Skeletal muscle tissue (tissue), 4 donors: ENCODE data around the gene ADRB1. TPM values are rescaled to one million over a fixed set of nuclear protein-coding genes. Genes with fewer than 3 reads are reported as not detected.

Experiments used
- H3K27ac ChIP-seq: one replicate; pipeline ENCODE4 v1.7.0; 2013; ENCODE audit warnings: mild to moderate bottlenecking, low read depth, low read length, inconsistent platforms
- H3K27me3 ChIP-seq, 3 donors: one replicate each; pipeline ENCODE4 v1.7.0; 2013; ENCODE audit warnings: low read length in 3 of 3; ENCODE audit not compliant: control insufficient read depth in 3 of 3, insufficient read depth in 3 of 3
- H3K36me3 ChIP-seq, 3 donors: one replicate each; pipeline ENCODE4 v1.7.0; 2013; ENCODE audit warnings: low read length in 3 of 3; ENCODE audit not compliant: control insufficient read depth in 3 of 3, insufficient read depth in 3 of 3
- H3K4me1 ChIP-seq, 3 donors: one replicate each; pipeline ENCODE4 v1.7.0; 2013; ENCODE audit warnings: low read length in 3 of 3, mild to moderate bottlenecking in 3 of 3; ENCODE audit not compliant: control insufficient read depth in 3 of 3, insufficient read depth in 3 of 3
- H3K4me3 ChIP-seq, 3 donors: one replicate each; pipeline ENCODE4 v1.7.0; 2013; ENCODE audit warnings: low read length in 3 of 3
- H3K9ac ChIP-seq, 3 donors: one replicate each; pipeline ENCODE4 v1.7.0; 2013; ENCODE audit warnings: low read length in 3 of 3, mild to moderate bottlenecking in 3 of 3, moderate library complexity in 2 of 3, low read depth in 1 of 3
- H3K9me3 ChIP-seq, 3 donors: one replicate each; pipeline ENCODE4 v1.7.0; 2013; ENCODE audit warnings: low read length in 3 of 3; ENCODE audit not compliant: control insufficient read depth in 3 of 3
- total RNA-seq: library from RNA; depleted of rRNA; stranded (reverse); fragments of >200 nt; gene quantifications from one replicate; pipeline ENCODE4 v1.2.3, GENCODE V29; 2014
- donor health status: Osteomylitis.

Gene ADRB1
- total RNA-seq, 1 donor from 2014 or later, result 0.52 TPM

DNA sequence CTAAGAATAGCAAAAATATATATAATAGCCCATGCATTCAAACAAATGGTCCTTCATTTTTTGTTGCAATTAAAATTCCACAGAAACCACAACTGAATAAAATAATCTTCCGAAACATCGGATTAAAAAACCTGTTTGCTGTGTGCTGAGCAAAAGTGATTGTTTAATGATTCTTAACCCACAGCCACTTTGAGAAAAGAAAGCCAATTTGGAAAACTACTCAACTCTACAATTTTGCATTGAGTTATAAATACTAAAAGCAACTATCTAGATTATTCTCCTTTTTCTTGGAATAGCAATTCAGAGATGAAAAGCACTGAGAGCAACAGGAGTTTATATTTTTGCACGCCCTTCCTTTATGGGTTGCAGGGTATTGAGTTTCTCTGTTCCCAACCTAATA, 8.0 kb downstream of the ADRB1 start:
- Histone ChIP-seq H3K4me3 (no peak overlapping the region), H3K9me3 (no peaks in the 10 kb centered on the region), H3K27ac (no peak overlapping the region), H3K36me3 (no peaks in the 10 kb centered on the region), H3K9ac (no peak overlapping the region), H3K27me3 (peaks cover 0 to 11% (median 6%) of the 10 kb centered on the region in 3 donors), H3K4me1 (no peaks in the 10 kb centered on the region)

GRCh38 chr10:114052255-114052654, 8.6 kb downstream of the ADRB1 start:
- Histone ChIP-seq H3K27me3 (peaks cover 0 to 11% (median 4%) of the 10 kb centered on the region in 3 donors), H3K4me1 (no peaks in the 10 kb centered on the region), H3K4me3 (no peak overlapping the region), H3K27ac (no peak overlapping the region), H3K36me3 (no peaks in the 10 kb centered on the region), H3K9me3 (no peaks in the 10 kb centered on the region), H3K9ac (no peak overlapping the region)

- Histone ChIP-seq H3K4me3 (no peak overlapping the region), H3K36me3 (no peaks in the 10 kb centered on the region), H3K27me3 (peaks cover 0 to 6% (median 4%) of the 10 kb centered on the region in 3 donors), H3K27ac (no peak overlapping the region), H3K9me3 (no peaks in the 10 kb centered on the region), H3K9ac (no peak overlapping the region), H3K4me1 (peaks cover 0 to 3% (median 0%) of the 10 kb centered on the region in 3 donors)
These were observed 10.3 kb downstream of the ADRB1 start for GRCh38 chr10:114053946-114054345.

DNA sequence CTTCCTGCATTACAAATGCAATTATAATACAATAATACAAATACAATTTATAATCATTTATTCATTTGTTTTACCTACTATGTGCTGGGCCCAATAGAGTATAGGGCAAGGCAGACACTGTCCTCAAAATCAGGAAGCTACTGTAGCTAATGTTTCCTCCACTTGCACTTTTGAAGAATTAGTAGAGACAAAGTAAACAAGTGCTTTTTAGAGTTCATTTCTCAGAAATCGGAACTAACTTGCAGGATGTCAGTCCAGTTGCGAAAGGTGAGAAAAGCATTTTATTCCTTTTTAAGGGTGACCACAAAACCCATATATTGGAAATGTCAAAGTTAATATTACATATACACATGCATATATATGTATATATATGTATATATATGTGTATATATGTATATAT, 14.2 kb downstream of the ADRB1 start:
- peaks cover 0 to 3% (median 0%) of the 10 kb centered on the region in 3 donors for H3K4me1 ChIP-seq
- no peak overlapping the region for H3K27ac ChIP-seq
- no peak overlapping the region for H3K9ac ChIP-seq

GRCh38 chr10:114058297-114058696, 14.6 kb downstream of the ADRB1 start:
- no peaks in the 10 kb centered on the region for H3K36me3 ChIP-seq
- no peaks in the 10 kb centered on the region for H3K9me3 ChIP-seq
- H3K27ac ChIP-seq, result no peak overlapping the region
- H3K9ac ChIP-seq, result no peak overlapping the region
- no peaks in the 10 kb centered on the region for H3K27me3 ChIP-seq
- no peak overlapping the region for H3K4me3 ChIP-seq
- H3K4me1 ChIP-seq, result peaks cover 0 to 3% (median 0%) of the 10 kb centered on the region in 3 donors

More for the DNA sequence above, 14.2 kb downstream of the ADRB1 start:
- H3K27me3 ChIP-seq, result no peaks in the 10 kb centered on the region
- H3K4me3 ChIP-seq, result no peak overlapping the region
- no peaks in the 10 kb centered on the region for H3K36me3 ChIP-seq
- H3K9me3 ChIP-seq, result no peaks in the 10 kb centered on the region

DNA sequence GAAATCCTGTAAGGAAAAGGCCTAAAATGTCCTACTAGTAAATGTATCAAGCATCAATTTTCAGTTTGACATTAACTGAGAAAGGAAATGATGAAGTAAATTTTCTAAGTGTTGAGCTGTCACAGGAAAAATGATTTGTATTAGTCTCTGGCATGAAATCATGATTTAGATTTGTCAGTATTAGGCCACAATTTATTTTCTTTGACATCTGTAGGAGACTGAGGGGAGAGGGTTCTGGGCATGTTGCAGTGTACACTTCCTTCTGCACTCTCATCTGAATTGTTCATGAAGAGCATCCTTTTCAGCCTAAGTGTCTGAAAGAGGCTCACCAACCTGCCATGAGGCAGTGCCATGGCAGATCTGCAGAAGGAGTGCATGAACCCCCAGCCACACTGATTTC, 15.9 kb downstream of the ADRB1 start:
- peaks cover 0 to 11% (median under 1%) of the 10 kb centered on the region in 3 donors for H3K4me1 ChIP-seq
- no peak overlapping the region for H3K4me3 ChIP-seq
- H3K36me3 ChIP-seq, result no peaks in the 10 kb centered on the region
- H3K9ac ChIP-seq, result no peak overlapping the region
- H3K27me3 ChIP-seq, result no peaks in the 10 kb centered on the region
- no peak overlapping the region for H3K27ac ChIP-seq
- no peaks in the 10 kb centered on the region for H3K9me3 ChIP-seq

DNA sequence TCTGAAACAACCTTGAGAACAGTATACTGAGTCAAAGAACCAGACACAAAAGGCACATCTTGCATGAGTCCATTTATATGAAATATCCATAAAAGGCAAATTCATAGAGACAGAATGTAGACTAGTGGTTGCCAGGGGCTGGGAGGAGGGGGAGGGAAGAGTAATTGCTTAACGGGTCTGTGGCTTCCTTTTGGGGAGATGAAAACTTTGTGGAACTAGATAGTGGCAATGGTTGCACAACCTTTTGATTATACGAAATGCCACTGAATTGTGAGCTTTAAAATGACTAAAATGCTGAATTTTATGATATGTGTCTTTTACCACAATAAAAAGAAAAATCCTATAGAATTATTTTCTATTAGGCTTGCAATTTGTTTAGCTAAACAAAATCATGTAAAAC, 16.8 kb downstream of the ADRB1 start:
- H3K27me3 ChIP-seq, result no peaks in the 10 kb centered on the region
- no peak overlapping the region for H3K27ac ChIP-seq
- no peak overlapping the region for H3K4me3 ChIP-seq
- no peaks in the 10 kb centered on the region for H3K9me3 ChIP-seq
- no peaks in the 10 kb centered on the region for H3K36me3 ChIP-seq
- peaks cover 0 to 20% (median 5%) of the 10 kb centered on the region in 3 donors for H3K4me1 ChIP-seq
- H3K9ac ChIP-seq, result no peak overlapping the region

DNA sequence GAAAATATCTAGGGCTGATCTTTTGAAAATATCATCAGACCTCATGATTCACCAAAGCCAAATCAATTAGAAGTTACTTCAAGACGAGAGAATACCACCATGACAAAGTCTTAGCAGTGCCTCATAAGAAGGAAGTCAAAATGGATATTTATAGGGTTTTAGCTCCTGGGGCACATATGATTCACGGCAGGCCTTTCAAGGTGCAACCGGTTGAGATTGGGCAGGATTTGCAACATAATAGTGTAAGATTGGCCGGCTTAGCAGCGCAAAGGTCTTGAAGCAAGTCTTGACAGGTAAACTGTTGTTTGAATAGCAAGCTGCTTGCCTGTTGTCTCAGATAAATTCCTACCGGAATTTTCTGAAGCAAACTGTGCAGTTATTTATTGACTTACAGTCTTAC, 17.5 kb downstream of the ADRB1 start:
- H3K9ac ChIP-seq, result no peak overlapping the region
- no peaks in the 10 kb centered on the region for H3K9me3 ChIP-seq
- H3K4me1 ChIP-seq, result peaks cover 0 to 20% (median 5%) of the 10 kb centered on the region in 3 donors
- H3K4me3 ChIP-seq, result no peak overlapping the region
- no peaks in the 10 kb centered on the region for H3K36me3 ChIP-seq
- H3K27ac ChIP-seq, result no peak overlapping the region
- no peaks in the 10 kb centered on the region for H3K27me3 ChIP-seq

DNA sequence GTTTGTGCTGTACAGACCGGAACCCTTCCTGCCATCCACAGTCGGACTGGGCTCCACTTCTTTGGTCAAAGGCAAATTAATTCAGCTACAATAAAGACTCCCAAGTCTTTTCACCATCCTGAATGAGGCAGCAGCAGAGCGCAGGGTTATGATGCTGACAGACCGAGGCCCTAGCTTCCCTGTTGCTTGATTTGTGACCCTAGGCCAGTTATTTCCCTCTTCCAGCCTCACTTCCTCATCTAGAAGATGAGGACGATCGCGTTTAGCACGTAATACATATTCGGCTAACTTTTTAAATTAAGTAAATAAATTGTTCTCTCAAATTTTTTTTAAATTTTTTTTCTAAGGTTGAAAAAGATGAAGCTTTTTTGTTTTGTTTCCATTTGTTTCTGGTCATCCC, 18.1 kb downstream of the ADRB1 start:
- no peak overlapping the region for H3K9ac ChIP-seq
- no peaks in the 10 kb centered on the region for H3K27me3 ChIP-seq
- H3K36me3 ChIP-seq, result no peaks in the 10 kb centered on the region
- peaks cover 0 to 20% (median 5%) of the 10 kb centered on the region in 3 donors for H3K4me1 ChIP-seq
- no peak overlapping the region for H3K27ac ChIP-seq
- H3K9me3 ChIP-seq, result no peaks in the 10 kb centered on the region
- no peak overlapping the region for H3K4me3 ChIP-seq

DNA sequence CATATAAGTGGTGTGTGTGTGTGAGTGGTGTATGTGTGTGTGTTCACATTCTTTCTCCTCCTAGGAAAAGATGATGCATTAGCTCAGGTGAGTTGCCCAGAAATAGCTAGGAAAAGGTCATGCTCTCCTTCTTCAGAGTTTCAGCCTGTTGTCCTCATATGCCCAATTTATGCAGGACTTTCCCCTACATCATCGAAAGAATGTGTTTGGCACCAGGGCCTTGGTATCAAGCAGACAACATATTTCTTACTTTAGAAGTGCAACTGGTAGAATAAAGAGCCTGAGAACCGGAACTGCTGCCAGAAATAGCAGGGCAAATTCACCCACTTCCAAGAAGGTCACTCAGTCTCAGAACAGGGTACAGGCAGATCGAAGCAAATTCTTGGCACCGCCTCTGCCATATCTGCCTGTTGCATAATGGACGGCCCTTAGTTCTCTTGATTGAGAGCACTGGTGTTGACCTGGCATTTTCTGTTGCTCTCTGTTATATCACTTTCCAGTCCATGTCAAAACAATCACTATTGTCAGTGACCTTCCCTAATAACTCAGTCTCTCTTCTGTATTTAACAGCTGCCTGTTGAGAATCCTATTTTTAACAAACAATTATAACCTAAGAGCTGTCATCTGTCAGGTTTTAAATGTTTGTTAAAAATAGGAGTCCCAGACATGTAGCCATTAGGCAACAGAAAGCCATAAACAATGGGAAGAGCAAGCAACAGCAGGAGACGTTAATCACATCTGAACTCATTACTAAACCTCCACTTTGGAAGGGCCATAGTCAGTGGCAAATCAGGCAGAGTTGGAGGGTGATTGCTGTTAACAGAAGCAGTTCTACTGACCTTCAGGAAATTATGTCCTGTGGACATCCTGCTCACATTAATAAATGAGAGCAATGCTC, 20.7 kb downstream of the ADRB1 start:
- Histone ChIP-seq H3K4me3 (no peak overlapping the region), H3K36me3 (no peaks in the 10 kb centered on the region), H3K4me1 (peaks cover 0 to 16% (median 5%) of the 10 kb centered on the region in 3 donors), H3K9me3 (no peaks in the 10 kb centered on the region), H3K27me3 (no peaks in the 10 kb centered on the region), H3K27ac (peak overlapping the region; percentile 26), H3K9ac (no peak overlapping the region)
